Glomerular visceral epithelial cell (primary cell): Measurements from ENCODE around the gene PBX1.

ENCODE experiments used
- DNase-seq: peaks from one replicate; pipeline ENCODE4 v3.0.0-alpha.2; 2016; ENCODE audit errors: extremely low spot score

PBX1 gene

DNA sequence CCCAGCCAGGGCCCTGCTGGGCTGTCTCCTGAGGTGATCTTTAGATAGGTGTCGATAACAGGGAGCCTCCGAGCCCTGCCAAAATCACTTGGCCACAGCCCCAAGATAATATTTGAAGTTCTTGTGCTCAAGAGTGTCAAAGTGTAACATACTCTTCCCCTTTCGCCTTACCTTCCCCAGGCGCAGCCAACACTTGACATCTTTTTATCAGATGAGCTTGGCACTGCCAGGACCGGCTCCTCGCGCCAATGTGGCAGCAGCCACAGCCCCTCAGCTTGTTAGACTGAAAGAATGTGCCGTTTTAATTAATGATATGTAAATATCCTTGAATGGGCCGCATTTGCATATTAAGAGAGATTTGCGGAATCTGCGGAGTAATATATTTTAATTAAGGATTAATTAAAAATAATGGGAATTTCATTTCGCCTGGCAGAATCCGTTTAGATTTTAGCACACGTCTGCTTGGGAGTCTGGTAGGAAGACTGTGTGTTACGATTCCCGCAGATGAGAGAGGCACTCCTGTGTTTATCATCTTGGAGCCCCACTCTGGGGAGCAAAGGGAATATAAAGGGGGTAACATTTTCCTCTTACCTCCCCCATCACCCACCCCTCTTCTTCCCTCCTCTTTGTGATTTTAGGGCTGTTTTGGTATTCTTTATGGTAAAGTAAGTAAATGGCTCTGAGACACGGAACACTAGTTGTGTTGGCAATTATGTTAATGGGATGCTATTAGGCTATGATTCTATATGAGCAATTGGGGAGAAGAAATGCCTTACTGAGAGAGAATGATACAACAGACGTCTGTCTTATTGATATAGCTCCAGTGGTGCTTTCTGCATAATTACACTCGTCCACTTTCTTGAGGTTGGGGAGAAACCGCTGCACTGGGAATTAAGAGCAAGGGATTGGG is 109.8 kb downstream of the PBX1 start:
- DNase-seq, result no peak

- no peak for DNase-seq
These were observed 111.0 kb downstream of the PBX1 start for GRCh38 chr1:164670026-164670425.

DNA sequence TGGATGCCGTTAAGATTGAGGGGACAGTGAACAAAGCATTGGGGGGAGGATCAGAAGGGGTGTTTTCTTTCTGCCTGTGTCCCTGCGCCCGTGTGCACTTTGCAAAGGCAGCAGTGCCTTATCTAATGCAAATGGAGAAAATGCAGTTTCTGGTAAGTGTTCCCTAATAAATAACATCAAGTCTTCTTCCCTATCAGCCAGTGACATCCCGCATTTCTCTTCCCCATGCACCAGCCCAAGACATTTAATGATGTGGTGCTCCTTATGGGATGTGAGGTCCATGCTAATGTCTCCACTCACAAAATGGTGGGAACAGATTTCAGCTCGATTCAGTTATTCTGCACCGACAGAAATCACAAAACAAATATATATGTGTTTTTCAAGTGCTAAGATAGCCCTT is 111.8 kb downstream of the PBX1 start:
- no peak for DNase-seq

- no peak for DNase-seq
These were observed 112.5 kb downstream of the PBX1 start for GRCh38 chr1:164671323-164671965.

DNA sequence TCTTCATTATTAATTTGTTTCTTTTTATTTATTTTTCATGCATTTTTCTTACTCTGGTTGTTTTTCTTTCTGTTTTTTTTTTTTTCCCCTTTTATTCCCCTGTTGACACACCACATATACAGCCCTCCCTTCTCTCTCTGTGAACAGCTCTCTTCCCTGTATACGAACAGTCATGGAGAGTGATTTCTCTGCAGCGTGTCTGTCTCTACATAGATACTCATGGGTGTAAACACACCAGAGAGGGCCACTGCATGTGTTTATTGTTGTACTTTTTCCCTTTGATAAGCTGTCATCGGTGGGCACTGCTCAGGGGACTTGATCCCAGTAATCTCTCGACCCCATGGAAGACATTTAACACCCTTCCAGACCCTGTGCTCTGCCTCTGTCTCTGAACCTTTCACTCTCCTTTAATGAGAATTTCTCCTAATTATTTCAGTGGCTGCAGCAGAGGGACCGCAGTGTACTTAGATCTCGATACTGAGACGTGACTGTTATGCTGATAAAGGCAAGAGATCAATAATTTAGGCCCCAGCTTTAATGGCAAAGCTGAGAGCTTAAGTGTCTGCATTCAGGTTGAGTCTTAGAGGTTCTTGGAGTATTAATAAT is 113.1 kb downstream of the PBX1 start:
- no peak for DNase-seq

- DNase-seq, result no peak
These were observed 113.6 kb downstream of the PBX1 start for GRCh38 chr1:164672588-164672987.

DNA sequence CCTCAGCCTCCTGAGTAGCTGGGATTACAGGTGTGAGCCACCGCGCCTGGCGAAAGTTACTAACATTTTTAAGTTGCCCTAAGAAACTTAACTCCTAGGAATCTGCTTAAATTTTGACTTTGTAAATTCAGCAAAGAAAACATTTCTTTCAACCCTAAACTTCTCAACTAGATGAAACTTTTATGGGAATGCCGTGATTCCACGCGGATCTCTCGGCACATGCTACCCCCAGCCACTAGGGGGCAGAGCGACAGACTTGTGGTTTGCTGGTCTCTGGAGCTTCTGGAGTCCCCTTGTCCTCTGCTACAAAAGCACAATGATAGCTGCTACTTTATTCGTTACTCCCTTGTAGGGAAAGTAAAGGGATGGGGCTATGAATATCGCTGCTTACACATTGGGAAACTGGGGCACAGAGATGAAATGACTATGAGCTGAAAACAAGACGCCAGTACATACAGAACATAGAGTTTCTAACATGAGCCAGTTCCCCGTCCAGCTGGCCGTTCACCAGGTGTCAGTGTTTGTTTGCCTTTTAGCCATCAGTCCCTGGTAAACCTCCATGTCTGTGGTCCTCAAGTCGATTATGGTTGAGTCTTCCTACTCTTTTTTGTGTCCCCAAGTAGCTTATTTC is 114.7 kb downstream of the PBX1 start:
- DNase-seq, result peak; percentile 24

- no peak for DNase-seq
These were observed 116.4 kb downstream of the PBX1 start for GRCh38 chr1:164675342-164675904.

- DNase-seq, result no peak
These were observed 119.2 kb downstream of the PBX1 start for GRCh38 chr1:164678136-164678700.

DNA sequence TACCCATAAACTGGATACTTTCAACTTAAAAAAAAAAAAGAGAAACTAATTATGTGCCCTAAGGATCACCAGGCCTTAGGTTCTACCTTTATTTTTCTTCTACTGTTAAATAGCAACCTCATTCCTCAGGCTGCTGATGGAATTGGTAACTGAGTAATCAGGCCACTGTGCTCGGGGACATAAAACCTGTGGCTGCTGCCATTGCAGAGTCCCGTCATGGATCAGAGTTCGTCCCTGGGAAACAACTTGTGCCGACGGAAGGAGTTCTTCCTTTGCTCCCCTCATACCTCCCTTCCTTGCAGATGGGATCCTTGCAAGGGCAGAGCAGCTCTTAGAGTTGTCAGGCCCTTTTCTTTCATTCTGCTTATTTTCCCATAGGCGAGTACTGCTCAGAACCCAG is 123.6 kb downstream of the PBX1 start:
- DNase-seq, result no peak

GRCh38 chr1:164683235-164683634 is 124.3 kb downstream of the PBX1 start:
- no peak for DNase-seq

- DNase-seq, result no peak
These were observed 126.5 kb downstream of the PBX1 start for GRCh38 chr1:164685266-164686035.

DNA sequence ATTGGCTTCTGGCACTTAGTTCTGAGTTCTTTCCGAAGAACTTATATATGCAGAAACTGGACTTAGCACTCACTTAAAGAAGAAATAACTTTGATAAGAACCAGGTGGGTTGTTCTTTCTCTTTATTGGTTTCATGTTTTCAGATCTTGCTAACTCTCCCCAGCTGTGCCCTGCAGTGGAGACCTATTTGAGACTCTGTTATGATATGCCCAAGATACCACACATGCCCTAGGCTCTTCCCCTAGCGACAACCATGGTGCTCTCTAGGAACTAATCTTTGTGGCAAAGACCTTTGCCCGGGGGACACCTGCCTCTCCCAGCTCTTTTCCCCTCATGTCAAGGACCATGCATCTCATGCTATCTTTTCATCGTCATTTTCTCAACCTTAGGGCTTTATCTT is 128.8 kb downstream of the PBX1 start:
- DNase-seq, result no peak

- DNase-seq, result no peak
These were observed 129.8 kb downstream of the PBX1 start for GRCh38 chr1:164688791-164689190.

GRCh38 chr1:164689672-164690511 is 130.9 kb downstream of the PBX1 start:
- no peak for DNase-seq

GRCh38 chr1:164692420-164692819 is 133.4 kb downstream of the PBX1 start:
- no peak for DNase-seq

DNA sequence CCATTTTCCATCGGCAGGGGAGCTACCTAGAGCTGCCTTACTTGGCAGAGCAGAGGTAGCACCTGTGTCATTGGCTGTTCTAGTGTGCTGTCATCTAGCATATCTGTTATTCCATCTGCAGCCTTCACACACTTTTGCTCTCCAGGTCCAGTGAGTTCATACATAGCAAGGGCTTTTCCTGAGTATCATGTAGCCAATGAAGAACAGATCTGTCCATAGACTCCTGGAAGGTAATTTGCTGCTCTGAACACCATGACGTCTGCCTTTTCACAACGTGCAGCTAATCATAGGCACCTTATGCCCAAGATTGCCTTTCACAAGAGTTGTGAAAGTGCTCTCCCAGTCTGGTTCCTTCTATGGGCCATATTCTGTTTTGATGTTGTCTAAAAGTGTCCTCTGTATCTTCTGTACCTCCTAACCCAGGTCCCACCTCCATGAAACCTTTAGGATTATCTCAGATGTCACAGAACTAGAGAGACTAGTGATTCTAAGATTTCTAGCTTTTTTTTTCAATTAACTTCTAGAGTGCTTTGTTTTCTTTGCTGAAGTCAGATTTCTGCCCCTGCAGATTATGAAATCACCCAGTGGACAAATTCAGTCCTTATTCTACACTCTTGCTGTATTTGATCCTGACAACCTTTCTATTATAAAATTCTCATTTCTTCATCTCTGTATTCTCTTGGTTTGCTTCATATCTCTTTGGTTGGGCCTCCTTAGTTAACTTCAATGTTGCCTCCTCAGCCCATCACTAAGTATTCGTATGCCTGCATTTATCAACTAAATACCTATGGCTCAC is 134.8 kb downstream of the PBX1 start:
- no peak for DNase-seq

DNA sequence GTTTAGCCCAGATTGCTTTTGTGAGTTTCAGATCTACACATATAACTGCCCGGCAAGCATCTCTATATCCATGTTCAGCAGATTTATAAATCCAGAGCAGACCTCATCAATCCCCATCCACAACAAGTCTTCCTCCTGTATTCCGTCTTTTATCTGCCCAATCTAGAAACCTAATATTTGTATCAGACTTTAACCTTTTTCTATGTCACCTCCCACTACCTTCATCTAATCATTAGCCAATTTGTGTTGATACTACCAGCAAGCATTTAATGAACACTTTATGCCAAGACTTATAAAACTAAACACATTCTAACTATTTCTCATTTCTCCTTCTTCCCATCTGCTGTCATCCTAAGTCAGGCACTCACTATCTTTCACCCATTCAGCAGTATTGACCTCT is 135.5 kb downstream of the PBX1 start:
- DNase-seq, result no peak
